Panc1 (cell line): ENCODE data around the gene FBXO42.

ENCODE experiments used
- CTCF ChIP-seq: fragments of 450-650 bp; IDR thresholded peaks from 2 replicates; pipeline ENCODE4 v1.5.1; 2017; ENCODE audit warnings: mild to moderate bottlenecking
- POLR2AphosphoS5 ChIP-seq: IDR thresholded peaks from 2 replicates; pipeline ENCODE4 v1.6.1; 2012; ENCODE audit warnings: mild to moderate bottlenecking, low read depth, low read length, moderate library complexity
- REST ChIP-seq, 2 experiments: IDR thresholded peaks; 2 replicates each; pipeline ENCODE4 v1.6.1; 2011 to 2012; ENCODE audit warnings: low read depth in 2 of 2, control low read depth in 1 of 2, low read length in 1 of 2, mild to moderate bottlenecking in 1 of 2, moderate library complexity in 1 of 2; ENCODE audit not compliant: insufficient read depth in 1 of 2

GRCh38 chr1:16366722-16367257 is 14.5 kb upstream of the FBXO42 start, which contains the start of gene SZRD1:
- TF ChIP-seq POLR2AphosphoS5 (no peak), REST (IDR thresholded peaks at IDR 0.05; ENCODE audit: insufficient read depth in 1 of 2, low read depth in 2 of 2, low read length in 1 of 2) (no peak), CTCF (no peak)
